Right hindlimb (tissue), 1 donor: ENCODE measurements around the gene IFFO2.

Source experiments
- DNase-seq: peaks from one replicate; pipeline ENCODE4 v3.0.0-alpha.2; 2018

IFFO2 gene

GRCh38 chr1:18956193-18957135 is at the start of gene IFFO2:
Gene IFFO2 (minus strand): TSS chr1:18956676. CDS start chr1:18956332, 344 bp downstream.
- peak; percentile 98 for DNase-seq

- DNase-seq = no peak
Observed at GRCh38 chr1:19006000-19006399, 49.5 kb upstream of the IFFO2 start.

- DNase-seq = no peak
Observed at GRCh38 chr1:19003371-19004290, 47.2 kb upstream of the IFFO2 start.

- DNase-seq = no peak
Observed at GRCh38 chr1:19000065-19000464, 43.6 kb upstream of the IFFO2 start.

- peak; percentile 68 for DNase-seq
Observed at GRCh38 chr1:18999359-18999758, 42.9 kb upstream of the IFFO2 start.

GRCh38 chr1:18998016-18998724 is 41.7 kb upstream of the IFFO2 start:
- DNase-seq = no peak

GRCh38 chr1:18997508-18997907 is 41.0 kb upstream of the IFFO2 start:
- DNase-seq = no peak

GRCh38 chr1:18996548-18997177 is 40.2 kb upstream of the IFFO2 start:
- no peak for DNase-seq

GRCh38 chr1:18994381-18994780 is 37.9 kb upstream of the IFFO2 start:
- DNase-seq = no peak

- no peak for DNase-seq
Observed at GRCh38 chr1:18992646-18993045, 36.2 kb upstream of the IFFO2 start.

GRCh38 chr1:18991585-18991984 is 35.1 kb upstream of the IFFO2 start:
- no peak for DNase-seq

- DNase-seq = no peak
Observed at GRCh38 chr1:18989896-18990295, 33.4 kb upstream of the IFFO2 start.

- DNase-seq = no peak
Observed at GRCh38 chr1:18989176-18989799, 32.8 kb upstream of the IFFO2 start.

- DNase-seq = no peak
Observed at GRCh38 chr1:18981242-18981641, 24.8 kb upstream of the IFFO2 start.

GRCh38 chr1:18978706-18979105 is 22.2 kb upstream of the IFFO2 start:
- no peak for DNase-seq

GRCh38 chr1:18977428-18977827 is 21.0 kb upstream of the IFFO2 start:
- DNase-seq = no peak

- no peak for DNase-seq
Observed at GRCh38 chr1:18976096-18976495, 19.6 kb upstream of the IFFO2 start.

- DNase-seq = no peak
Observed at GRCh38 chr1:18974606-18975005, 18.1 kb upstream of the IFFO2 start.

GRCh38 chr1:18974005-18974404 is 17.5 kb upstream of the IFFO2 start:
- DNase-seq = no peak

- DNase-seq = no peak
Observed at GRCh38 chr1:18973446-18973955, 17.0 kb upstream of the IFFO2 start.

- DNase-seq = no peak
Observed at GRCh38 chr1:18972991-18973390, 16.5 kb upstream of the IFFO2 start.

GRCh38 chr1:18972531-18972930 is 16.1 kb upstream of the IFFO2 start:
- DNase-seq = no peak
